Measurements from ENCODE around the gene WDR19.

Gene WDR19

DNA sequence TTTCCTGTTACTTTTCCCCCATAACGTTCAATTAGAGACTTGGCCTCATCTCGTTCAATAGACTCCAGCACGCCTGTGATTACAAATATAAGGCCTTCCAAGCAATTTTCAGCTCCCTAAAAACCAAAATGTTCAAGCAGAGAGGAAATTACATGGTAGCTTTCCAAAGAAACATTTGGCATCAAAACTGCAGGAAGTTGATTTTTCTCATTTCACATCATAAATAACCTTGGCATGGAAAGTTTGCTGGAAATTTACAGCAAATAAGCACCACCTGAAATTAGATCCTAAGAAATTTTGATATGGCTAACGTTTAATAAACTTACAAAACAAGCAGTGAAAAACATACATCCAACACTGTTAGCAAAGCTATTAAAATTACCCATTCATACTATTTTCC lies 130.5 kb downstream of the WDR19 start:
- TF ChIP-seq TEAD4 (IDR thresholded peaks at IDR 0.05) (no peak), NFIC (IDR thresholded peaks at IDR 0.05) (no peak), TCF12 (IDR thresholded peaks at IDR 0.05; ENCODE audit: low read depth) (no peak)

DNA sequence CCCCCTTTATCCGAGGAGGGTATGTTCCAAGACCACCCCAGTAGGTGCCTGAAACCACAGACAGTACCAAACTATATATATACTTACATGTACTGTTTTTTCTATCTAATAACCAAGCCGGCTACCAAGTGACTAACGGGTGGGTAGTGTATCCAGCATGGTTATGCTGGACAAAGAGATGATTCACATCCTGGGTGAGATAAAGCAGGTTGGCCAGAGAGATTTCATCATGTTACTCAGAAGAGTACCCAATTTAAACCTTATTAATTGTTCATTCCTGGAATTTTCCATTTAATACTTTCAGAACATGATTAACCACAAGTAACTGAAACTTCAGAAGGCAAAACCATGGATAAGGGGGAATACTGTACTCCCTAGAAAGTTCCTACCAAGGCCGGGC lies 137.3 kb downstream of the WDR19 start:
- TF ChIP-seq YY1 (IDR thresholded peaks at IDR 0.05; ENCODE audit: low read depth) (no peak), EGR1 (IDR thresholded peaks at IDR 0.05) (no peak), FOXM1 (IDR thresholded peaks at IDR 0.05; ENCODE audit: borderline replicate concordance, low read depth) (no peak), TEAD4 (IDR thresholded peaks at IDR 0.05) (no peak)
- TF ChIP-seq, protein P1, sequence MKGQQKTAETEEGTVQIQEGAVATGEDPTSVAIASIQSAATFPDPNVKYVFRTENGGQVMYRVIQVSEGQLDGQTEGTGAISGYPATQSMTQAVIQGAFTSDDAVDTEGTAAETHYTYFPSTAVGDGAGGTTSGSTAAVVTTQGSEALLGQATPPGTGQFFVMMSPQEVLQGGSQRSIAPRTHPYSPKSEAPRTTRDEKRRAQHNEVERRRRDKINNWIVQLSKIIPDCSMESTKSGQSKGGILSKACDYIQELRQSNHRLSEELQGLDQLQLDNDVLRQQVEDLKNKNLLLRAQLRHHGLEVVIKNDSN (IDR thresholded peaks at IDR 0.05) = no peak

DNA sequence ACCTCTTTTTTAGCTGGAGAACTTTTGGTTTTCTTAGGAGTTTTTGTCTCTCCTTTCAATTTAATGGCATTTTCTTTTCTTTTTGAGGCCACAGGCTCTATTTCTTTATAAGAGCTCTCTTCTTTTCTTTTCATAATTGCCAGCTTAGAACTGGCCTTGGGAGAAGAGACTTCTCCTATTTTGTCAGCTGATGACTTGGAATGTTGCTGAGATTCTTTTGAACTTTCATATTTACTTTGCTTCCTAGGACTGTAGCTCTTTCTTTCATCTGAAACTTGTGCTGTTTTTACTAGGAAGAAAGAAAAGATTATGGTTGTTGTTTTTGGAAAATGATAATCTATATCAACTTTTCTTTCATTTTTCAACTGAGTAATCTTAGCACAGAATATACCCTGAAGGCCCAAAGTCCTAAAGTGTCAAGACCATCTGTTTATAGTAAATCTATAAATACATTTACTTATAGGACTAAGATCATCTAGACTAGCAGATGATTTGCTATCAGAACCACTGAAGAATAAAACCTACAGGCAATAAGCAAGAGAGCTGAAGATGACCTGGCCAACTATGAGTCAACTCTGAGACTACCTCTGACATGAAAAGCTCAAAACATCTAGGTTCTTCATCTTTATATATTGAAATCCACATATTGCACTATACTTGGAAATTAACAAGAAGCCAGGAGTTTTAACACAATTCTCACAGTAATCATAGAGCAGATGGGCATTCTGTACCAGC lies 138.2 kb downstream of the WDR19 start:
- TF ChIP-seq TAF1 (IDR thresholded peaks at IDR 0.05; ENCODE audit: low read depth) (no peak), FOXM1 (IDR thresholded peaks at IDR 0.05; ENCODE audit: borderline replicate concordance, low read depth) (no peak), EP300 (IDR thresholded peaks at IDR 0.05; ENCODE audit: borderline replicate concordance) (no peak), TEAD4 (IDR thresholded peaks at IDR 0.05) (no peak), CEBPB (IDR thresholded peaks at IDR 0.05) (no peak)
- TF ChIP-seq, protein P2, sequence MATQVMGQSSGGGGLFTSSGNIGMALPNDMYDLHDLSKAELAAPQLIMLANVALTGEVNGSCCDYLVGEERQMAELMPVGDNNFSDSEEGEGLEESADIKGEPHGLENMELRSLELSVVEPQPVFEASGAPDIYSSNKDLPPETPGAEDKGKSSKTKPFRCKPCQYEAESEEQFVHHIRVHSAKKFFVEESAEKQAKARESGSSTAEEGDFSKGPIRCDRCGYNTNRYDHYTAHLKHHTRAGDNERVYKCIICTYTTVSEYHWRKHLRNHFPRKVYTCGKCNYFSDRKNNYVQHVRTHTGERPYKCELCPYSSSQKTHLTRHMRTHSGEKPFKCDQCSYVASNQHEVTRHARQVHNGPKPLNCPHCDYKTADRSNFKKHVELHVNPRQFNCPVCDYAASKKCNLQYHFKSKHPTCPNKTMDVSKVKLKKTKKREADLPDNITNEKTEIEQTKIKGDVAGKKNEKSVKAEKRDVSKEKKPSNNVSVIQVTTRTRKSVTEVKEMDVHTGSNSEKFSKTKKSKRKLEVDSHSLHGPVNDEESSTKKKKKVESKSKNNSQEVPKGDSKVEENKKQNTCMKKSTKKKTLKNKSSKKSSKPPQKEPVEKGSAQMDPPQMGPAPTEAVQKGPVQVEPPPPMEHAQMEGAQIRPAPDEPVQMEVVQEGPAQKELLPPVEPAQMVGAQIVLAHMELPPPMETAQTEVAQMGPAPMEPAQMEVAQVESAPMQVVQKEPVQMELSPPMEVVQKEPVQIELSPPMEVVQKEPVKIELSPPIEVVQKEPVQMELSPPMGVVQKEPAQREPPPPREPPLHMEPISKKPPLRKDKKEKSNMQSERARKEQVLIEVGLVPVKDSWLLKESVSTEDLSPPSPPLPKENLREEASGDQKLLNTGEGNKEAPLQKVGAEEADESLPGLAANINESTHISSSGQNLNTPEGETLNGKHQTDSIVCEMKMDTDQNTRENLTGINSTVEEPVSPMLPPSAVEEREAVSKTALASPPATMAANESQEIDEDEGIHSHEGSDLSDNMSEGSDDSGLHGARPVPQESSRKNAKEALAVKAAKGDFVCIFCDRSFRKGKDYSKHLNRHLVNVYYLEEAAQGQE (IDR thresholded peaks at IDR 0.05; ENCODE audit: low read depth) = no peak
- TF ChIP-seq, protein P1 (IDR thresholded peaks at IDR 0.05) = no peak

DNA sequence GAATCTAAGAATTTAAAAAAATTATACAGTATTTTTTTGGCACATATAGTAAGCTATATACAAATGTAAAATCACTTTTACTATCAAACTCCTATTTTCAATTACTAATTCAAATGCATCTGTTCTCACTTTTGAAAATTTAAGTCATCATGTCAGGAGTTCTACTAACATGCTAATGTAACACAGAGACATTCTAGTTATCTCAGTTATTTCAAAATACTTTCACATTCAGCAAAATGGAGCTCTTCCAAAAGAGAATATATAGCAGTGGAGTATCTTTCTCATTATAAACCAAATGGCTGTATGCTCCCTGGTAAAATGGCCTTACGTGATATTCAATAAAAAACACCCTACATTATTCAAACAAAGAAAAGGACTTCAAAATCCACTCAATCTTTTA lies 141.5 kb downstream of the WDR19 start:
- TF ChIP-seq RAD21 (IDR thresholded peaks at IDR 0.05; ENCODE audit: low read depth) = no peak
- no peak for TF ChIP-seq EP300 (IDR thresholded peaks at IDR 0.05; ENCODE audit: borderline replicate concordance)
- no peak for TF ChIP-seq YY1 (IDR thresholded peaks at IDR 0.05; ENCODE audit: low read depth)
- no peak for TF ChIP-seq NFIC (IDR thresholded peaks at IDR 0.05)
- no peak for TF ChIP-seq EGR1 (IDR thresholded peaks at IDR 0.05)
- TF ChIP-seq, protein P1 (IDR thresholded peaks at IDR 0.05) = no peak
- TF ChIP-seq, protein P2 (IDR thresholded peaks at IDR 0.05; ENCODE audit: low read depth) = no peak
- no peak for TF ChIP-seq TEAD4 (IDR thresholded peaks at IDR 0.05)
- no peak for TF ChIP-seq ZBTB7A (IDR thresholded peaks at IDR 0.05; ENCODE audit: low read depth)
- TF ChIP-seq CEBPB (IDR thresholded peaks at IDR 0.05) = no peak
- no peak for TF ChIP-seq TCF12 (IDR thresholded peaks at IDR 0.05; ENCODE audit: low read depth)
- no peak for TF ChIP-seq TAF1 (IDR thresholded peaks at IDR 0.05; ENCODE audit: low read depth)
- TF ChIP-seq, protein P3, sequence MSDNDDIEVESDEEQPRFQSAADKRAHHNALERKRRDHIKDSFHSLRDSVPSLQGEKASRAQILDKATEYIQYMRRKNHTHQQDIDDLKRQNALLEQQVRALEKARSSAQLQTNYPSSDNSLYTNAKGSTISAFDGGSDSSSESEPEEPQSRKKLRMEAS (IDR thresholded peaks at IDR 0.05) = no peak
- no peak for TF ChIP-seq CREB1 (IDR thresholded peaks at IDR 0.05; ENCODE audit: low read depth)

DNA sequence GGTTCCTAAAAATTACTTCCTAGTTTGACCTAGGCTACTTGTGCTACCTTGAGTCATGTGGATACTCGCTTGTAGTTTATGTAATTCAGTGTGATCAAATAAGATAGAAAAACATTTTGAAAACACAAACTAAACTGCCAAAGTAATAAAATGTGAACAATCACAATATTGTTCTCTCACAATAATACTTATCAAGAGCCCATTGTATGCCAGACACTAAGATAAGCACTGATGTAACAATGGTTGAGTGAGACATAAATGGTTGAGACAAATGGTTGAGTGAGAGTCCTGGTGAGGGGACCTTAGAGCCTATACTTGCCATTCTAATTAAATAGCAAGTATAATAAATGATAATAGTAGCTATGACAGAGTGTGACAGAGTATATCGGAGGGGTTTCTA lies 142.1 kb downstream of the WDR19 start:
- TF ChIP-seq TCF12 (IDR thresholded peaks at IDR 0.05; ENCODE audit: low read depth) (no peak), CREB1 (IDR thresholded peaks at IDR 0.05; ENCODE audit: low read depth) (no peak), NFIC (IDR thresholded peaks at IDR 0.05) (no peak), ZBTB7A (IDR thresholded peaks at IDR 0.05; ENCODE audit: low read depth) (no peak), RAD21 (IDR thresholded peaks at IDR 0.05; ENCODE audit: low read depth) (no peak), YY1 (IDR thresholded peaks at IDR 0.05; ENCODE audit: low read depth) (no peak), FOXM1 (IDR thresholded peaks at IDR 0.05; ENCODE audit: borderline replicate concordance, low read depth) (no peak), EP300 (IDR thresholded peaks at IDR 0.05; ENCODE audit: borderline replicate concordance) (no peak), CEBPB (IDR thresholded peaks at IDR 0.05) (no peak), EGR1 (IDR thresholded peaks at IDR 0.05) (no peak), TAF1 (IDR thresholded peaks at IDR 0.05; ENCODE audit: low read depth) (no peak), TEAD4 (IDR thresholded peaks at IDR 0.05) (no peak)
- TF ChIP-seq, protein P2 (IDR thresholded peaks at IDR 0.05; ENCODE audit: low read depth) = no peak
- TF ChIP-seq, protein P3 (IDR thresholded peaks at IDR 0.05) = no peak
- TF ChIP-seq, protein P1 (IDR thresholded peaks at IDR 0.05) = no peak

All from Ishikawa (cell line).